Measurements from ENCODE around the gene MEGF10. TPM values are rescaled to one million over a fixed set of nuclear protein-coding genes. Genes with fewer than 3 reads are reported as not detected.
A peak's percentile ranks its signal among the peaks of the same experiment; 100 is the strongest.

Gene MEGF10
- total and polyA plus RNA-seq, 2 experiments from 2014 or later: 1.7 to 8.2 TPM

DNA sequence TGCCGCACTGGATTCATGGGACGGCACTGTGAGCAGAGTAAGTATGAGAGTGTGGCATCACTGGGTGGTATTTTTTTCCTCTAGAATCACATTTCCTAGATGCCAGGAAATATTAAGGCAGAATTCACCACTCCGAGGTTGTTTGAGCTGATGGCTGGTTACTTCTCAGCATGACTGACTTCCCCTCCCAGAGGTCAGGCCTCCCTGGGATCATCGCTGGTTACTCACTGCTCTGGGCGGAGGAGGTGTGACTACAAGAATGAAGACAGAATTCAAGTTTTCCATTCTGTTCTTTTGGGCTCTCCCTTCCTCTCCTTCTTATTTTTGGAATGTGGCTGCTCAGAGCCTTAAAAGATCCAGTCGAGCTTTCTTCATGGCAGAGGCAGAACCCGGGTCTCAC is 150.2 kb downstream of the MEGF10 start:
- Histone ChIP-seq H3K4me1 (ENCODE audit: low read depth) (peaks cover 6% of the 10 kb centered on the region), H3K27ac (peak overlapping the region; percentile 6), H3K9me3 (ENCODE audit: low read depth) (no peaks in the 10 kb centered on the region), H3K4me3 (no peak overlapping the region), H3K36me3 (no peaks in the 10 kb centered on the region), H3K27me3 (no peaks in the 10 kb centered on the region)
- peak in 1 of 2 donors; percentile 6 for DNase-seq (ENCODE audit: low read depth in 1 of 2, low spot score in 1 of 2)
- TF ChIP-seq, protein P1, sequence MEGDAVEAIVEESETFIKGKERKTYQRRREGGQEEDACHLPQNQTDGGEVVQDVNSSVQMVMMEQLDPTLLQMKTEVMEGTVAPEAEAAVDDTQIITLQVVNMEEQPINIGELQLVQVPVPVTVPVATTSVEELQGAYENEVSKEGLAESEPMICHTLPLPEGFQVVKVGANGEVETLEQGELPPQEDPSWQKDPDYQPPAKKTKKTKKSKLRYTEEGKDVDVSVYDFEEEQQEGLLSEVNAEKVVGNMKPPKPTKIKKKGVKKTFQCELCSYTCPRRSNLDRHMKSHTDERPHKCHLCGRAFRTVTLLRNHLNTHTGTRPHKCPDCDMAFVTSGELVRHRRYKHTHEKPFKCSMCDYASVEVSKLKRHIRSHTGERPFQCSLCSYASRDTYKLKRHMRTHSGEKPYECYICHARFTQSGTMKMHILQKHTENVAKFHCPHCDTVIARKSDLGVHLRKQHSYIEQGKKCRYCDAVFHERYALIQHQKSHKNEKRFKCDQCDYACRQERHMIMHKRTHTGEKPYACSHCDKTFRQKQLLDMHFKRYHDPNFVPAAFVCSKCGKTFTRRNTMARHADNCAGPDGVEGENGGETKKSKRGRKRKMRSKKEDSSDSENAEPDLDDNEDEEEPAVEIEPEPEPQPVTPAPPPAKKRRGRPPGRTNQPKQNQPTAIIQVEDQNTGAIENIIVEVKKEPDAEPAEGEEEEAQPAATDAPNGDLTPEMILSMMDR (IDR thresholded peaks at IDR 0.05; ENCODE audit: low read depth, low read length): no peak

DNA sequence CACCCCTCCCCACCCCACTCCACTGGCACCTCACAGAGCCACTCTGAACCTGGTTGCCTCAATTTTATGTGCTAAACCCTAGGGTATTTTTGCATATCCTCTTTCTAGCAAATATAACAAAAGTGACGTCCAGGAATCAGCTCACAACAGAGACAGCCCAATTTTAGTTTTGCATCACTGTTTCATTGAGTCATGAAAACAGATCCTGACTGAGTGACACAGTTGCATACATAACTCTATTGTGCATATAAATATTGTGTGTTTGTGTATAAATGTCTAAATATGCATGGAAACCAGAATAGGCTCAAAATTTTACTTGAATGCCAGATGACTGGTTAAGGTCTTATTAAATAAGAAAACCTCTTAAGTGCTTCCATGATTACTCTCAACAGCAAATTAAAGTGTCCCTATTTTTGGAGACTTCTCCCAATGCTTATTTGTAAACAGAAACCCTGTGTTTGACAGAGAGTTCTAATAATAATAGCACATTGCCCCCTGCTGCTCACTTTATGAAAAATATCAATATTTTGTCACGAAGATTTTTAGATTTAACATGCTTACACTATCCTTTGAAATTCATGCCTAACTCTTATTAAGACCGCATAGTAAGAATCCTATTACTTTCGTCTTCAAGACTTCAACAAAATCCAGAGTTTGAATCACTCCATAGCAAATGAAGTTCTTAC is 151.3 kb downstream of the MEGF10 start:
- DNase-seq (ENCODE audit: low read depth in 1 of 2, low spot score in 1 of 2): peak; percentile 36 to 55
- Histone ChIP-seq H3K4me1 (ENCODE audit: low read depth) (no peaks in the 10 kb centered on the region), H3K27me3 (no peaks in the 10 kb centered on the region), H3K4me3 (no peak overlapping the region), H3K36me3 (no peaks in the 10 kb centered on the region), H3K9me3 (ENCODE audit: low read depth) (no peaks in the 10 kb centered on the region), H3K27ac (no peak overlapping the region)
- TF ChIP-seq, protein P1 (IDR thresholded peaks at IDR 0.05; ENCODE audit: low read depth, low read length): peak; percentile 23

DNA sequence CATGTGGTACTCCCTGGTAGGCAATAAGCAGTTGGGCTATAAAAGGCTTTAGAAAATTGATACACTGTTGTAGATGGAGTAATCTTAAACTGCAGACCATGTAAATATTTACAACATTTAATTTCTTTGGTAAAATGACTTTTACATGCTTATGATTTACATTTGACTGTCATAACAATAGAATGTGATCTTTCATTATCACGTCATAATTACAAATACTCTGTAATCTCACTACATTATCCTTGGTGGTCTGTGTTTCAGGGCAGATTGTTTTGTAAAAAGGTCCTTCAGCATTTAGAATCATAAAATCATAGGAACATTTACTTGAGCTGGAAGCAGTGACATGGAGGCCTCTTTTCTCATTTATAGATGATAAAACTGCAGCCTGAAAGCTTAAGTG is 153.6 kb downstream of the MEGF10 start:
- H3K36me3 ChIP-seq: no peaks in the 10 kb centered on the region
- H3K9me3 ChIP-seq (ENCODE audit: low read depth): no peaks in the 10 kb centered on the region
- no peak overlapping the region for H3K4me3 ChIP-seq
- DNase-seq (ENCODE audit: low read depth in 1 of 2, low spot score in 1 of 2): no peak
- TF ChIP-seq, protein P1 (IDR thresholded peaks at IDR 0.05; ENCODE audit: low read depth, low read length): no peak
- no peaks in the 10 kb centered on the region for H3K4me1 ChIP-seq (ENCODE audit: low read depth)
- no peak overlapping the region for H3K27ac ChIP-seq
- H3K27me3 ChIP-seq: no peaks in the 10 kb centered on the region

DNA sequence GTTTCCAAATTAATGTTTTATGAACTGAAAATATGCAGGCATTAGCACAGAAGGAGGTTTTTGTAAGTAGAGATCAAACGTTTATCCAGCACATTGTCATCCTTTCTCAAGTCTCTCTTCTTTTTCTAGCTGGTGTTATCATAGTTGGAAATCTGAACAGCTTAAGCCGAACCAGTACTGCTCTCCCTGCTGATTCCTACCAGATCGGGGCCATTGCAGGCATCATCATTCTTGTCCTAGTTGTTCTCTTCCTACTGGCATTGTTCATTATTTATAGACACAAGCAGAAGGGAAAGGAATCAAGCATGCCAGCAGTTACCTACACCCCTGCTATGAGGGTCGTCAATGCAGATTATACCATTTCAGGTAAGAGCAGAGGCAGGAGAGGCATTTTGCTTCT is 154.7 kb downstream of the MEGF10 start:
- TF ChIP-seq, protein P1 (IDR thresholded peaks at IDR 0.05; ENCODE audit: low read depth, low read length): no peak
- H3K4me1 ChIP-seq (ENCODE audit: low read depth): no peaks in the 10 kb centered on the region
- no peak overlapping the region for H3K27ac ChIP-seq

DNA sequence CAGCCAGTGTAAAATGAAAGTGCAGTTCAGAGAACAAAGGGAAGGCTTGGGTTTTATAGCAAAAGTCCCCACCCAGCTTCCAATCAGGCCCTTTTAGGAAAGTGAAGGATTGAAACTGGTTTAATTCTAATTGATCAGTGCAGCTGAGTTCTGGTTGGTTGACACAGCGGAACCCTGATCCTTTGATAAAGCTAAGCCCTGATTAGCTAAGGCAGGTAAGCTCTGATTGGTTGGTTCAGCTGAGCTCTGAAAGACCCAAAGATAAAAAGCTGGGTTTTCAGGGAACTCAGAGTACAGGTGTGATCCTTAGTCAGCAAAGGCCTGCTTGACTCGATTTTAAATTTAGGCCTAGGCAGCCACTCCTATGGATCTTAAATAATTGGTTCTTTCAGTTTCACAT is 156.0 kb downstream of the MEGF10 start:
- Histone ChIP-seq H3K9me3 (ENCODE audit: low read depth) (no peaks in the 10 kb centered on the region), H3K36me3 (no peaks in the 10 kb centered on the region), H3K27ac (no peak overlapping the region), H3K27me3 (no peaks in the 10 kb centered on the region), H3K4me3 (no peak overlapping the region), H3K4me1 (ENCODE audit: low read depth) (no peaks in the 10 kb centered on the region)
- no peak for DNase-seq (ENCODE audit: low read depth in 1 of 2, low spot score in 1 of 2)
- TF ChIP-seq, protein P1 (IDR thresholded peaks at IDR 0.05; ENCODE audit: low read depth, low read length): no peak

More for the DNA sequence above, 154.7 kb downstream of the MEGF10 start:
- no peaks in the 10 kb centered on the region for H3K36me3 ChIP-seq
- no peak for DNase-seq (ENCODE audit: low read depth in 1 of 2, low spot score in 1 of 2)
- no peaks in the 10 kb centered on the region for H3K27me3 ChIP-seq
- H3K4me3 ChIP-seq: no peak overlapping the region
- H3K9me3 ChIP-seq (ENCODE audit: low read depth): no peaks in the 10 kb centered on the region
